ENCODE results near the gene MAP3K3. TPM values are rescaled to one million over a fixed set of nuclear protein-coding genes. Genes with fewer than 3 reads are reported as not detected.

Gene MAP3K3
- total and polyA plus RNA-seq, 2 experiments from 2014 or later = 6.1 to 24.6 TPM

DNA sequence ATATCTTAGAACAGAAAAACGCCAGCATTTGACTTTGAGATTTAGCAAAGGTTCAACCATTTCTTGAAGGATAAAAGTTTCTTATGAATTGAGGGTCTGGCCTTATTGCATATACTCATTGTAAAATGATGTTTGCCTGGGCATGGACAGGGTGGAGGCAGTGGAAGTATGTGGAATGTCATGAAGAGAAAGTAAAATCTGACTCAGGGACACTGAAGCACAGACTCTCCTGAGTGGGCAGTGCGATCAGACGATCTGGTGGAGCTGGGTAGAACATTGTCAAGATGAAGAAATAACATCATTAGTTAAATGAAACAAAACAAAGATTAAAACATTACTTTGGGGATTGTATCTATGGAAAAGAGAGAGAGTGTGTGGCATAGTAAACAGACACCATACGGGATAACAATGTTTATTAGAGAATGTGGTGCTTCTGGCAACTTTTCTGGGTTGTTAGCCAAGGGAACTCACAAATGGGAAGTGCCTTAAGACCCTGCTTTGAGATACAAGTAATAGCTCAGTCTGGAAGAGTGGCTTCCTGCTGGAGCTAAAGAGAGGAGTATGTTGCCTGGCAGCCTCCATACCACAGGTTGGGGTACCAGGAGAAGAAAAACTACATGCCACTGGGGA is 4.4 kb downstream of the MAP3K3 start (continued):
- TF ChIP-seq, protein P1, sequence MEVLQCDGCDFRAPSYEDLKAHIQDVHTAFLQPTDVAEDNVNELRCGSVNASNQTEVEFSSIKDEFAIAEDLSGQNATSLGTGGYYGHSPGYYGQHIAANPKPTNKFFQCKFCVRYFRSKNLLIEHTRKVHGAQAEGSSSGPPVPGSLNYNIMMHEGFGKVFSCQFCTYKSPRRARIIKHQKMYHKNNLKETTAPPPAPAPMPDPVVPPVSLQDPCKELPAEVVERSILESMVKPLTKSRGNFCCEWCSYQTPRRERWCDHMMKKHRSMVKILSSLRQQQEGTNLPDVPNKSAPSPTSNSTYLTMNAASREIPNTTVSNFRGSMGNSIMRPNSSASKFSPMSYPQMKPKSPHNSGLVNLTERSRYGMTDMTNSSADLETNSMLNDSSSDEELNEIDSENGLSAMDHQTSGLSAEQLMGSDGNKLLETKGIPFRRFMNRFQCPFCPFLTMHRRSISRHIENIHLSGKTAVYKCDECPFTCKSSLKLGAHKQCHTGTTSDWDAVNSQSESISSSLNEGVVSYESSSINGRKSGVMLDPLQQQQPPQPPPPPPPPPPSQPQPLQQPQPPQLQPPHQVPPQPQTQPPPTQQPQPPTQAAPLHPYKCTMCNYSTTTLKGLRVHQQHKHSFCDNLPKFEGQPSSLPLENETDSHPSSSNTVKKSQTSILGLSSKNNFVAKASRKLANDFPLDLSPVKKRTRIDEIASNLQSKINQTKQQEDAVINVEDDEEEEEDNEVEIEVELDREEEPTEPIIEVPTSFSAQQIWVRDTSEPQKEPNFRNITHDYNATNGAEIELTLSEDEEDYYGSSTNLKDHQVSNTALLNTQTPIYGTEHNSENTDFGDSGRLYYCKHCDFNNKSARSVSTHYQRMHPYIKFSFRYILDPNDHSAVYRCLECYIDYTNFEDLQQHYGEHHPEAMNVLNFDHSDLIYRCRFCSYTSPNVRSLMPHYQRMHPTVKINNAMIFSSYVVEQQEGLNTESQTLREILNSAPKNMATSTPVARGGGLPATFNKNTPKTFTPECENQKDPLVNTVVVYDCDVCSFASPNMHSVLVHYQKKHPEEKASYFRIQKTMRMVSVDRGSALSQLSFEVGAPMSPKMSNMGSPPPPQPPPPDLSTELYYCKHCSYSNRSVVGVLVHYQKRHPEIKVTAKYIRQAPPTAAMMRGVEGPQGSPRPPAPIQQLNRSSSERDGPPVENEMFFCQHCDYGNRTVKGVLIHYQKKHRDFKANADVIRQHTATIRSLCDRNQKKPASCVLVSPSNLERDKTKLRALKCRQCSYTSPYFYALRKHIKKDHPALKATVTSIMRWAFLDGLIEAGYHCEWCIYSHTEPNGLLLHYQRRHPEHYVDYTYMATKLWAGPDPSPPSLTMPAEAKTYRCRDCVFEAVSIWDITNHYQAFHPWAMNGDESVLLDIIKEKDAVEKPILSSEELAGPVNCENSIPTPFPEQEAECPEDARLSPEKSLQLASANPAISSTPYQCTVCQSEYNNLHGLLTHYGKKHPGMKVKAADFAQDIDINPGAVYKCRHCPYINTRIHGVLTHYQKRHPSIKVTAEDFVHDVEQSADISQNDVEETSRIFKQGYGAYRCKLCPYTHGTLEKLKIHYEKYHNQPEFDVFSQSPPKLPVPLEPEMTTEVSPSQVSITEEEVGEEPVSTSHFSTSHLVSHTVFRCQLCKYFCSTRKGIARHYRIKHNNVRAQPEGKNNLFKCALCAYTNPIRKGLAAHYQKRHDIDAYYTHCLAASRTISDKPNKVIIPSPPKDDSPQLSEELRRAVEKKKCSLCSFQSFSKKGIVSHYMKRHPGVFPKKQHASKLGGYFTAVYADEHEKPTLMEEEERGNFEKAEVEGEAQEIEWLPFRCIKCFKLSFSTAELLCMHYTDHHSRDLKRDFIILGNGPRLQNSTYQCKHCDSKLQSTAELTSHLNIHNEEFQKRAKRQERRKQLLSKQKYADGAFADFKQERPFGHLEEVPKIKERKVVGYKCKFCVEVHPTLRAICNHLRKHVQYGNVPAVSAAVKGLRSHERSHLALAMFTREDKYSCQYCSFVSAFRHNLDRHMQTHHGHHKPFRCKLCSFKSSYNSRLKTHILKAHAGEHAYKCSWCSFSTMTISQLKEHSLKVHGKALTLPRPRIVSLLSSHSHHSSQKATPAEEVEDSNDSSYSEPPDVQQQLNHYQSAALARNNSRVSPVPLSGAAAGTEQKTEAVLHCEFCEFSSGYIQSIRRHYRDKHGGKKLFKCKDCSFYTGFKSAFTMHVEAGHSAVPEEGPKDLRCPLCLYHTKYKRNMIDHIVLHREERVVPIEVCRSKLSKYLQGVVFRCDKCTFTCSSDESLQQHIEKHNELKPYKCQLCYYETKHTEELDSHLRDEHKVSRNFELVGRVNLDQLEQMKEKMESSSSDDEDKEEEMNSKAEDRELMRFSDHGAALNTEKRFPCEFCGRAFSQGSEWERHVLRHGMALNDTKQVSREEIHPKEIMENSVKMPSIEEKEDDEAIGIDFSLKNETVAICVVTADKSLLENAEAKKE (CRISPR knock-in tag; IDR thresholded peaks at IDR 0.05) = no peak
- TF ChIP-seq STAT1 (IDR thresholded peaks at IDR 0.05; ENCODE audit: unreplicated experiment) (no peak), ZNF331 (CRISPR knock-in tag; IDR thresholded peaks at IDR 0.05; ENCODE audit: low read depth) (no peak)

GRCh38 chr17:63629627-63630026 is 7.4 kb downstream of the MAP3K3 start:
- no peak for DNase-seq (ENCODE audit: low spot score)
- Histone ChIP-seq H3K36me3 (ENCODE audit: insufficient read depth) (no peaks in the 10 kb centered on the region), H3K4me3 (no peak overlapping the region), H3F3A (replicated peaks; ENCODE audit: low read depth) (no peaks in the 10 kb centered on the region), H3K79me2 (replicated peaks; ENCODE audit: insufficient read depth) (peaks cover 64% of the 10 kb centered on the region), H3K9me2 (ENCODE audit: insufficient read depth) (no peaks in the 10 kb centered on the region), H3K27me3 (ENCODE audit: insufficient read depth) (no peaks in the 10 kb centered on the region), H2AFZ (no peak overlapping the region), H4K20me1 (replicated peaks; ENCODE audit: insufficient read depth) (peaks cover 28% of the 10 kb centered on the region), H3K27ac (ENCODE audit: low read depth) (no peak overlapping the region), H3K4me1 (ENCODE audit: insufficient read depth) (peaks cover 24% of the 10 kb centered on the region), H3K4me2 (no peak overlapping the region)
- no peak overlapping the region for H3K4me3 Mint-ChIP-seq
- H3K27me3 Mint-ChIP-seq (ENCODE audit: insufficient read depth, low read depth, poor library complexity) = no peaks in the 10 kb centered on the region
- no peak for ATAC-seq
- no peaks in the 10 kb centered on the region for H3K9me3 Mint-ChIP-seq
- H3K36me3 Mint-ChIP-seq (ENCODE audit: low read depth) = no peaks in the 10 kb centered on the region
- peaks cover 31% of the 10 kb centered on the region for H3K4me1 Mint-ChIP-seq
- no peak overlapping the region for H3K27ac Mint-ChIP-seq
- no peak for TF ChIP-seq NANOG (IDR thresholded peaks at IDR 0.05; ENCODE audit: borderline replicate concordance)
- TF ChIP-seq ZNF331 (CRISPR knock-in tag; IDR thresholded peaks at IDR 0.05; ENCODE audit: low read depth) = no peak
- no peak for TF ChIP-seq EZH2phosphoT487 (IDR thresholded peaks at IDR 0.05; ENCODE audit: unreplicated experiment)
- TF ChIP-seq, protein P1 (CRISPR knock-in tag; IDR thresholded peaks at IDR 0.05) = no peak
- no peak for TF ChIP-seq STAT1 (IDR thresholded peaks at IDR 0.05; ENCODE audit: unreplicated experiment)
- TF ChIP-seq CTCF (conservative IDR thresholded peaks at IDR 0.05; ENCODE audit: low read depth in 2 of 2) = no peak
- no peak for TF ChIP-seq ZNF114 (CRISPR knock-in tag; IDR thresholded peaks at IDR 0.05)
